HG03439 (cell line): ENCODE measurements around the gene RSAD1.

Experiments
- ATAC-seq: cut with Tn5 transposase; IDR thresholded peaks from one replicate; pipeline ENCODE4 v1.9.1; 2021; ENCODE audit warnings: mild to moderate bottlenecking, moderate library complexity; ENCODE audit not compliant: unreplicated experiment

The RSAD1 gene

DNA sequence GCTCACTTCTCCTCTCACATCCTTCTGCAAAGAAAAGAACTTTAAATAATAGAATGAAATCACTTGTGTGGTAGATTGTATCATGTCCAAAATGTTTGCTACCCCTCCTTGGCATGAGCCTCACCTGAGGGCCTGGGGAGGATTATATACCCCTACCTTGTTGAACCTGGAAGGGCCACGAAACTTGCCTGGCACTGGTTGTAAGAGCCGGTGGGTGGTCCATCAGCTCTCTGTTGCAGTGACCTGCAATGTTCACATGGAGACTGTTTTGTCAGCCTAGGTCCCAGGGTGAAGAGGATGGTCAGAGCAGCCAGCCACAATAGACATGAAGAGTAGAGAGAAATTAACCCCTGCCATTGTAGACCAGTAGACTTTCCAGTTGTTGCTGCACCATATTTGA is 10.2 kb downstream of the RSAD1 start:
- ATAC-seq = no peak

DNA sequence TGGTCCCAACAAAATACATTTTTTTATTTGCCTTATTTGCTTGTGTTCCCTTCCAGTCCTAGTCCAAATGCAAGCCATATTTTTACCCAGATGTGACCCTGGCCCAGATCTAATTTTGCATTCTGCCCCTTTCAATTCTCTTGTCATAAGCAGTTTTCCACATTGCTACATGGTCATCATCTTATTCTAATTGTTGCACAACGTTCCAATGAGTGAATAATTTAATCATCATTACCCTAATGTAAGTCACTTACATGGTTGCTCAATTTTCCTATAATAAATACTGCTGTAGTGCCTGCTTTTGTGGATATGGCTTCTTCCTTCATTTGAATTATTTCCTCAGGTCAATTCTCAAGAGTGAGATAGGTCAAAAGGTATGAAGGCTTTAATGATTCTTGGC is 12.8 kb downstream of the RSAD1 start:
- ATAC-seq = no peak

DNA sequence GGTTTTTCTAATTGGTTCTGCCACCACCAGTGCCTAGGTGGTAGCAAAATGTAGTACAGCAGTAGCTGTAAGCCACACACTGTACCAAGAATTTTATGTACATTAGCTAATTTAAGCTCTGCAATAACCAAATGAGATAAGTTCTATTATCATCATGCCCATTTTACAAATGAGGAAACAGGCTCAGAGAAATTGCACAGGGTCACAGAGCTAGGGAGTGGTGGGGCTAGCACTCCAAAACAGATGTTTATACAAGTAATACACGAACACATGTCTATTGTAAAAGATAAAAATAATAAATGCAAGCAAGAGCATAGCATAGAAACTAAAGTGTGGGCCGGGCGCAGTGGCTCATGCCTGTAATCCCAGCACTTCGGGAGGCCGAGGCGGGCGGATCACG is 13.6 kb downstream of the RSAD1 start:
- ATAC-seq = no peak

DNA sequence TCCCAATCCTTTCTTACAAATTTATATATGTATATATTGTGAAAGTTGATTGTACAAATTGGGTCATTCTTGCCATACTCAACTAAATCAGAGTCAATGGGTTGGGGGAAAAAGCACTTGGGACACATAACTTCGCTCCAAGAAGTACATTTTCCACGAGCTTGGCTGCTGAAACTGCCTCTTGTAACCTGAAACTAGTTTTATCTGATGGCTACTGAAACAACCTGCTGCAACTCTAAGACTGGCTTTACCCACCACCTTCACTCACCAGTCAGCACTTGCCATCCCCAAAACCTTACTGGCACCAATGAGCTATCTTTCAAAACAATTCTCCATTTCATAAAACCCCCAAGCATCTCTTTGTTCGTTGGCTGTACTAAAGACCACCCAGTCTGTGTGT is 15.1 kb downstream of the RSAD1 start:
- ATAC-seq = no peak

DNA sequence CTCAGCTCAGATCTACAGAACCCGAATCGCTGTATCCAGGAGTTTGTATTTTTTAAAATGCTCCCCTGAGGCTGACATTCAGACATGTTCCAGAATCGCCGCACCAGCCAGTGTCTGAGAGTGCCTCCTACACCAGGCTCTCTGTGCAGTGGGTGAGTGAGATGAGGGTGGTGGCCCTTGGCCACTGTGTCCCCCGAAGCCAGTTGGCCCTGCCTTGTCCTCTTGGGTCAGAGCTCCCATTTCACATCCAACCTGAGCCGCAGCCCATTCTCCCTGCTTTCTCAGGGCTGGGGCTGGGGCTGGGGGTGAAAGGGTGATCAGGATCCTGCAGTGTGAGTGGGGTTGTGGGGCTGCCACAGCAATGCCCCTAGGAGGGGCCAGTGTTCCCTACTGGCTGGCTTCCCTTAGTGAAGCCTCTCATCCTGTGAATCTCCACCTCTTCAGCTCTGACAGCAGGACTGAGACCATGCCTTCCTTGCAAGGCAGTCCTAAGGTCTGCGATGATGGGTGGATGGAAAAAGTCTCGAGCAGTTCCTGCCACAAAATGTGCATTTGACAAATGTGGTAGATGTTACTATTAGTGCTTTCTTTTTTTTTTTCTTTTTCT is 16.7 kb downstream of the RSAD1 start:
- ATAC-seq = no peak

DNA sequence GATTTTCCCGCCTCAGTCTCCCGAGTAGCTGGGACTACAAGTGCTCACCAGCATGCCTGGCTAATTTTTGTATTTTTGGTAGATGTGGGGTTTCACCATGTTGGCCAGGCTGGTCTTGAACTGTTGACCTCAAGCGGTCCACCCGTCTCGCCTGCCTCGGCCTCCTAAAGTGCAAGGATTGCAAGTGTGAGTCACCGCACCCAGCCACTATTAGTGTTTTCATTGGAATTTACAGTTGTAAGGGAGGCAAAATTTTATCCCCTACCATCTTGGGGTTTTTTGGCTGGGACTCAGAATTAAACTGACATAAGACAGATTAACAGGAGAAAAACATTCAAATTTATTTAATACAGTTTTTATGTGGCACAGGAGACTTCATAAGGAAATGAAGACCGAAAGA is 17.3 kb downstream of the RSAD1 start:
- no peak for ATAC-seq

DNA sequence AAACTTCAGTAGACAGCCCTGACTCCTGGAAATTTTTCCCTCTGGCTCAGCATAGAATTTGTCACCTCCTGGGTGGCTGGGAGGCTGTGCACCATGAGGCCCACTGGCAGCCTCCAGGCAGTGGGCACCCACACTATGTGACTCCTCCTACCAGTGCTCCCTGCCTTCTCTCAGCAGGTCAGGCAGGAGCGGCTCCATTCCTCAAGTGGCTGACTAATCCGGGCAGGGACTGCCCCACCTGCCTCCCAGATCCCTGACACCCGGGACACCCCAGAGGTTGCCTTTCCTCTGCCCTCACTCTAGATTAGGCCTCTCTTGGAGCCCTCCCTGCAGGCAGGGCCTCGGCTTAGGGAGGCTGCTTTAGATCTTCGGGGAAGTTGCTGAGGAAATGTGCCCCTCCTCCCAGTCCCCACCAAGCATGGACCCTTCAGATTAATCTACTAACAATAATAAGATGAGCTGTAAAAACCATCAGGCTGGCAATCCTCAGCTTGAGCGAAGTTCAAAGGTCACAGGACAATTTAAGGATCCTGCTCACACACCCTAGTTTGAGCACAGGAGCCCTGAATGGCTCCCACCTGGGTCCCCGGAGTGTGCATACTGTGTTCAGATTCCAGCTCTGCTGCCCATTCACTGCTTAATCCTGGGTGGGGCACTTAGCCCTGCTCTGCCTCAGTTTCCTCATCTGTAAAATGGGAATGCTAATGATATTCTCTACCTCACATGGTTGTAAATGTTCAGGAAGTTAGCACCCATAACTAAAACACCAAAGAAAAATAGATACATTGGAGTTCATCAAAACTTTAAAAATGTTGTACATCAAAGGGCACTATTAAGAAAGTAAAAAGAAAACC is 19.6 kb downstream of the RSAD1 start:
- ATAC-seq = no peak

DNA sequence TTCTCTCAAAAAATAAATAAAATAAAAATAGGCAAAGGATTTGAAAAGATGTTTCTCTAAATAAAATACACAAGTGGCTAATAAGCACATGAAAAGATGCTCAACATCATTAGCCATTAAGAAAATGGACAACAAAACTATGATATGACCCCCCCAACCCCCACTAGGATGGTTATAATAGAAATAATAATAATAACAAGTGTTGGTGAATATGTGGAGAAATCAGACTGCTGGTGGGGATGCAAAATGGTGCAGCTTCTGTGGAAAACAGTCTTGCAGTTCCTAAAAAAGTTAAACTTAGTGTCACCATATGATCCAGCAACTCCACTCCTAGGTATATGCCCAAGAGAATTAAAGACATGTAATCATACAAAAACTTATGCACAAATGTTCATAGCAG is 20.6 kb downstream of the RSAD1 start:
- ATAC-seq = no peak

DNA sequence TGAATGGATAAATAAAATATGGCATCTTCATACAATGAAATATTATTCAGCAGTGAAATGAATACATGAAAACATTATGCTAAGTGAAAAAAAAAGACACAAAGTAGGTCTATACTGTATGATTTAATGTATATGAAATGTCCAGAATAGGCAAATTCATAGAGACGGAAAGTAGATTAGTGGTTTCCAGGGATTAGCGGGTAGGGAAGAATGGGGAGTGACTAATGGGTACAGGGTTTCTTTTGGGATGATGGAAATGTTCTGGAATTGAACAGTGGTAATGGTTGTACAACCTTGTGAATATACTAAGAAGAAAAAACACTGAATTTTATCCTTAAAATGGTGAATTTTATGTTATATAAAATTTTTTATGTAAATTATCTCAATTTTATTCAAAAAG is 21.1 kb downstream of the RSAD1 start:
- ATAC-seq = no peak

DNA sequence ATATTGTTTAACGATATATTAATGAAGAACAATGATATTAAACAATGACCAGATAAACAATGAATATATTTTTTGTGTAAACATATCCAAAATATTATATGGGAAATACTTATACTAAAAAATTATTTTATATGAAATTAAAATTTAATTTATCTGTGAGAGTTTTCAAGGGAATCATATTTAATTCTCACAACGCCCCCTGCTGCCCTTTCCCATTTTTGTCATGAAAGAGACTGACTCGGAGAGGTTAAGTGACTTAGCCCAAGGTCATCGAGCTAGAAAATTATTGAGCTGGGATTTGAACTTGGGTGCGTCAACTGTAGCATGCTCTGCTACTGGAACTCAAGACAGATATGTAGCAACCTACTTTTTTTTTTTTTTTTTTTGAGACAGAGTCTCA is 22.4 kb downstream of the RSAD1 start:
- no peak for ATAC-seq

DNA sequence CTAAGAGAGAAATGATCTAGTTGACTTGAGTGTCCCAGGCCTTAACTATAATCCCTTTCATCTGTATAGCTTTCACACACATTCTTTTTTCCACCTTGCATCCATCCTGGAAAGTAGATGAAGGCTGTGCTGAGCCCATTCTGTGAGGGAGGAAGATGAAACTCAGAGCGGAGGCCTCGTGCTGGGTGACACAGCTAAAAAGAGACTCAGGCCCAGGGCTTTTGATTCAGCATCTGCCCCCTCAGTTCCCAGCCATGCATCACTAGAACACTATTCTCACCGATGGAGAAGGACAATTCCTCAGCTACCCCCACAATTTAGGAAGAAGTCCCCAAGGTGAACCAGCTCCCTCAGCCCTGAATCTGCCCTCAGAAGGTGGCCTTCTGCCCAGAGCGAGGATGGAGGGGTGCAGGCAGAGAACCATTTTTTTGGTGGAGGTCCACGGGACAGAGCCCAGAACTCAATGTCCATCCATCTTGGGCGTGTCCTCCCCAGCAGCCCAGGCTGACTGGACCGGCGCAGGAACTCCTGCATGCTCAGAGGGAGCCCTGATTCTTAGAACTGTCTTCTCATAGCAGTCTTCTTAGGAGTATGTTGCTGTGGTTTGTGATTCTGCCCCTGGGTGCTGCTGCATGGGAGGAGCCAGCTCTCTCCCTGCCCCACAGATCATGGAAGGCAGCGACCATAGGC is 23.8 kb downstream of the RSAD1 start:
- ATAC-seq = no peak

DNA sequence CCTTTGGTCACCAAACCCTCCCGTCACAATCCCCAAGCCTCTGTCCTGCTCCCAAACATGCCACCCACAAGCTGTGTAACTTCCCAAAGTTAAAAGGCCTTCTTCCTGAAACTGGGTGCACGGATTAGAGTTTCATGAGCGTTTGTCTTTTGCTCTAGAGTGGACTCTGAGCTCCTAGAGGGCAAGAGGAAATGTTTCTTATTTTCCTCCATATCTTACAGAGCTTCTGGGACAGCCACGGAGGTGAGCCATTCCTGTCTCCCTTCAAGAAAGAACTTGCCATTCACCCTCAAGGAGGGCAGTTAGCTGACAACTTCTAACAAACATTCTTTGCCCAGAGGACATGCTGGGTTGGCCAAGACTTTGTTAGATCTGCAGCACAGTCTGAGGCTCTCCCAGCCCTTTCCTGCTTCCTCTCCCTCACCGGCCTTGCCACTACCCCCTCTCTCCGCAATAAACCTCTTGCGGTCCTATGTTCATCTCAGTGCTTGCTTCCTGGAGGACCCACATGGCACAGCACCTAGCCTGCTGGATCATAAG is 27.0 kb downstream of the RSAD1 start:
- no peak for ATAC-seq

DNA sequence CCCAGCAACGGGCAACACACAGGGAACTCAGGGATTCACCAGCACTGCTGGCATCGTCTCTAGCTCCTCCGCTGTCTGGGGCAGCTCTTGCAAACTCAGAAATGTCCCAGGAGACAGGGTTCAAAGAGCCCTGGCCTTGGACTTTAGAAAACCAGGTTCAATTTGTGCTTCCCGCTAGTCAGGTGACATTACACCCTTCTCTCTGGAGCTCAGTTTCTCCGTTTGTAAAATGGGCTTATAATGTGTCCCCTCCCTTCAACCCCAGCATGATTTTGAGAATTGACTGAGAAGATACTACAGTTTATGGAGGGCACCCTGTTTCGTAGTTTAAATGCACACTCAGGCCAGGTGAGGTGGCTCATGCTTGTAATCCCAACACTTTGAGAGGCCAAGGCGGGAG is 27.6 kb downstream of the RSAD1 start:
- no peak for ATAC-seq

DNA sequence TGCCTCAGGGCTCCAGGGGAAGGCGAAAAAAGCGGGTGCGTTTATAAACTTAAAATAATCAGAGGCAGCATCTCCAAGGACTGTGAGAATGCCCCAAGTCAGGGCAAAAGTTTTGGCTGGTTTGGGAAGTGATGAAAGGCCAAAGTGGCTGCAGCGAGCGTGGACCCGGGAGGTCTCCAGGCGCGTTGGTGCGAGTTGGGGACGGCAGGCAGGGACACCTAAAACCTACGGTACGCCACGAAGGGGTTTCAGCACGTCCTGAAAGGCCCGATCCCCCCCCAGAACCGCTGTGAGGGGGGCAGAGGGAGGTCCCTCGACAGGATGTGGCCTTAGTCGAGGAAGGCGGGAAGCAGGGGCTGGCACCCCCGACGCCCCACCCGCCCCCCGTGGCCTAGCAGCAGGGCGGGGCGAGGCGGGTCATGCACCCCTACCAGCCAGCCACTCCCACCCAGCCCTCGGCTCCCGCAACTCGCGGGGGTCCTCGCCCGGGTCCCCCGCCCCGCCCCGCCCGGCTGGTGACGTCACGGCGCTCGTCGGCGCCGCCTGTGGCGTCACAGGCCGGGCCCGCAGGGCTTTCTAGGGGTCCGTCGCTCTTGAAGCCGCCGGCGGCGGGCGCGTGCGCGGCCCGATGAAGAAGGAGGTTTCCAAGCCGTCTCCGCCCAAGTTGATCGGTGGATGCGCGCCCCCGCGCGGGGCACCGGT is 29.4 kb downstream of the RSAD1 start, which contains the start of gene MYCBPAP:
Gene MYCBPAP, plus strand, starts transcription at position 569 of the 702 bp plus-strand sequence. CDS start 236 bp downstream, outside the sequence.
- peak; percentile 41 for ATAC-seq

DNA sequence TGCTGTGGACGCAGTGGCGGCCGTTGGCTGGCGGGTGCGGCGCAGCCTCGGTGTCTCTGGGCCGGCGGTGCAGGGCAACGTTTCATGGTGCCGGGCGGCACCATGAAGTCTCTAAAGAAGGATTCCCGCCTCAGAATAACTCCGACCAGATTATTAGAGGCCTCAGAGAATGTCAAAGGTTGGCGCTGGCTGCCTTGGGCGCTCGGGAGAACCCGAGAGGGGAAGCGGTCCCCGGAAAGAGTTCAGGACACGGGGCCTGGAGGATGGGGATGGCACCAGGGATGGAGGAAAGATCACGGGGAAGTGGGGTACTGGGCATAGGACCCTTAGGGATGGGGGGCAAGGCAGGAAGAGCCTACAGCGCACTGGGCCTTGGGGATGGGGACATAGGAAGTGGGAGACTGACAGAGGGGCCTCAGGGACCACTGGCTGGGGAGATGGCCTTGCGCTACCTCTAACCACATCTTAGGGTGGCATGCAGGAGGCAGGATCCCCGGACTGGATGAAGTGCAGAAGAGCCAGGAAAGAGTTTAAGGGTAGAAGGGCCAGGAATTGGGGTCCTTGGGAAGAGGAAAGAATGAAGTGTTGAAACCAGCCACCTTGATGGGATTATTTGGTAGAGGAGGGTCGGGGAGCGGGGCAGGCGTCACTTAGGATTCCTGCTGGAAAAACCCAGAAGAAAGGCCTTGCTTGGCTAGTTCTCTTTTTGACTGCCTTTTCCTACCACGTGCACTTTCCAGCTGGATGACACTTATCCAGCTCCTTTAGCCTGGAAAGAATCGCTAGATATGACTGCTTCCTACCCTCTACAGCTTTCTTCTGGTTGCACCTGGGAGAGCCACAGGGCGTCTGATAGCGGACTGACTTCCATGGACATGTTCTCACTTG is 30.2 kb downstream of the RSAD1 start:
- no peak for ATAC-seq

DNA sequence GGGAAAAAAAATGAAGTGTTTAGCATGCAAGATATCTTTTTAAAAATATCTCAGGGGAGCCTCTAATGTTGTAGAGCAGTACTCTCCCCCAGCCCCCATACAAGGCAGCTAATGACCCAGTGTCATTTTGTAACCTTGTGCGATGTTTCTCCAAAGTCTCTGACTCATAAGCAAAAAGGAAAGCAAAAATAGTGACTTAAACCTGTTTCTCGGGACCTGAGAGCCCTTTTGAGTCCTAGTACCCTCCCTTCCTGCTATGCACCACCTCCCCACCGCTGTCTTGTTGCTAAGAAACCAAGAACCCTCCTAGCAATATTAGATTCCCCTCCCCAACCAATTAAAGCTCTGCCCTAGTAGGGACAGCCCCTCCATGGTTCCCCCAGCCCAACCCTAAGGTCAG is 32.4 kb downstream of the RSAD1 start:
- peak; percentile 69 for ATAC-seq

DNA sequence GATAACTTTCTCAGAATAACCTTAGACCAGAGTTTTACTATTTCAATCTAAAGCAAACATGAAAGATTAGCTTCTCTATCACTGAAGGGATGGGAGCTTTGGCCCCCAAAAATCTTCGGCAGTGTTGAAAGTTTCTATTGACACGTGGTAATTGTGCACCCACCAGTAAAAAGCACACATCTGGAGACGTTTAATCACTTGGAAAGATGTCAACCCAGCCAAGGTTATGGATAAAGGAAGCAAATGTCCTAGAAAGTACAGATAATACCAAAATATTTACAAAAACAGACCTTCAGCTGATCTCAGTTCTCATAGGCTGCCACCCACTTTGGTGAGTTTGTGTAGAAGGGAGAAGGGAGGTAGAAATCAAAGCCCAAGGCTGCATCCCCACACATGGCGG is 34.8 kb downstream of the RSAD1 start:
- ATAC-seq = no peak

DNA sequence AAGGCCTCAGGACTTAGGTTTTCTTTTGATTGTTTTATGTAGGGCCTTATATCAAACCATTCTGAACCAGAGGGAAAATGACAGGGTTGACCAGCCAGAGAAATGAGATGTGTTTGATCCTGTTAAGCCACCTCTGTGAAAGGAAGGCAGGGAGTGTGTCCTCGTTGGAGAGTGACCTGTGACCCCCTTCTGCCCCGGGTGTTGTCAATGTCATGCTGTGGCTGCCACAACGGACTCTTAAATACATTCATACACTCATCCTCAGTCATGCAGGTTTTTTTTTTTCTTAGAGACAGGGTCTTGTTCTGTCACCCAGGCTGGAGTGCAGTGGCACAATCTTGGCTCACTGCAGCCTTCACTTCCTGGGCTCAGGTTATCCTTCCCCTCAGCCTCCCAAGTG is 35.7 kb downstream of the RSAD1 start:
- no peak for ATAC-seq

DNA sequence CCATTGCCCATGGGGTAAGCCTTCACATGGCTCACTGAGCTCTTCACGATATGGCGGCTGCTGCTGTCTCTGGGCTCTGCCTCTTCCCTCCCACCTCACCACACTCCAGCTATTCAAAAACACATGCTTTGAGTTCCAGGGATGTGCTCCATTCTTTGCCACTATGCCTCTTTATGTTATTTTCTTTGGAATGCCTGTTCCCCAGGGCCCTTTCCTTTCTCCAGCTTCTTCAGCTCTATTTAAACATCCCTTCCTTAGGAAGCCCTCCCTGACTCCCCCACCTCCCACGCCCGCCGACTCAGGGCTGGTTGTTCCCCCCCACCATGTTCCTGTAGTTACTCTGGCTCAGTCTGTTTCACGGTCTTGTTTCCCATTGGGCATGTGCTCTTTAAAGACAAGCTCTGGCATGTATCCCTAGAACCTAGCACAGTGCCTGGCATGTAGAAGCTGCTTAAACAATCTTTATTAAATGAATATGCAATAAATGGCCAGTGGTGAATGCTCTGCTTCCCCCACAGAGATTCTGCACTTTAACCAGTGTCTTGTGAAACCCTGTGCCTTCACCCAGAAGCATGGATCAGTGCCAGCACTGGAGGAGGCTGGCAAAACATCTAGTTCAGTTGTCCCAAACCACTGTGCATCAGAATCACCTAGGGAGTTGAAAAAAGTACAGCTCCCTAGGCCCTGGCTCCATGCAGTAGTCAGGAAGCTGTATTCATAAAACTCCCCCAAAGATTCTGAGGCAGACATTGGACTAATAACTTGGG is 36.5 kb downstream of the RSAD1 start:
- no peak for ATAC-seq
